Smooth muscle cell (in vitro differentiated cells): ENCODE results near the gene SLC38A1. TPM values are rescaled to one million over a fixed set of nuclear protein-coding genes. Genes with fewer than 3 reads are reported as not detected.
A peak's percentile ranks its signal among the peaks of the same experiment; 100 is the strongest.

ENCODE experiments used
- DNase-seq: peaks from one replicate; lab custom pipeline; 2025; ENCODE audit not compliant: unreplicated experiment; lab: John Stamatoyannopoulos, UW
- H2AFZ ChIP-seq: fragments of 200-600 bp; sonication (generic); 2 replicates; pipeline ENCODE4 v1.6.0; 2016; ENCODE audit warnings: antibody characterized with exemption, low read depth, mild to moderate bottlenecking
- H3F3A ChIP-seq: fragments of 200-600 bp; sonication (generic); 2 replicates; pipeline ENCODE4 v1.6.0; 2017; ENCODE audit warnings: antibody characterized with exemption, low read depth
- H3K27ac ChIP-seq: fragments of 200-600 bp; sonication (generic); 2 replicates; pipeline ENCODE4 v1.5.1; 2016; ENCODE audit warnings: low read depth, mild to moderate bottlenecking
- H3K27me3 ChIP-seq: fragments of 200-600 bp; sonication (generic); 2 replicates; pipeline ENCODE4 v1.6.1; 2016; ENCODE audit warnings: low read depth, mild to moderate bottlenecking
- H3K36me3 ChIP-seq: fragments of 200-600 bp; sonication (generic); 2 replicates; pipeline ENCODE4 v1.5.1; 2016; ENCODE audit warnings: low read depth
- H3K4me1 ChIP-seq: fragments of 200-600 bp; sonication (generic); 2 replicates; pipeline ENCODE4 v1.5.1; 2016; ENCODE audit warnings: low read depth
- H3K4me2 ChIP-seq: fragments of 200-600 bp; sonication (generic); 2 replicates; pipeline ENCODE4 v1.6.0; 2016; ENCODE audit warnings: mild to moderate bottlenecking
- H3K4me3 ChIP-seq: fragments of 200-600 bp; sonication (generic); 2 replicates; pipeline ENCODE4 v1.5.1; 2016; ENCODE audit warnings: mild to moderate bottlenecking
- H3K79me2 ChIP-seq: fragments of 200-600 bp; sonication (generic); 2 replicates; pipeline ENCODE4 v1.6.0; 2016; ENCODE audit warnings: low read depth, mild to moderate bottlenecking
- H3K9ac ChIP-seq: fragments of 200-600 bp; sonication (generic); 2 replicates; pipeline ENCODE4 v1.6.0; 2016; ENCODE audit warnings: low read depth
- H3K9me3 ChIP-seq: fragments of 200-600 bp; sonication (generic); replicated peaks from 2 replicates; pipeline ENCODE4 v1.5.1; 2016; ENCODE audit warnings: low read depth
- H4K20me1 ChIP-seq: fragments of 200-600 bp; sonication (generic); 2 replicates; pipeline ENCODE4 v1.6.0; 2016; ENCODE audit warnings: low read depth
- CTCF ChIP-seq: fragments of 200-600 bp; sonication (generic); IDR thresholded peaks from 2 replicates; pipeline ENCODE4 v1.5.1; 2017; ENCODE audit warnings: borderline replicate concordance, mild to moderate bottlenecking, antibody characterized with exemption; ENCODE audit not compliant: insufficient read depth, poor library complexity, severe bottlenecking
- WGBS: methylation state at CpG from one replicate; pipeline ENCODE4 v1.1.7; 2016; ENCODE audit warnings: low lambda C conversion rate; 5-methylcytosine and 5-hydroxymethylcytosine counted together
- polyA plus RNA-seq: library from polyadenylated mRNA; unstranded; fragments of >200 nt; fragmentation: Nextera tagmentation; extraction: Ambion mirVana; gene quantifications from 2 replicates; pipeline ENCODE4 v1.2.1, GENCODE V29; 2016
- total RNA-seq: library from RNA; depleted of rRNA; stranded (reverse); fragments of >200 nt; gene quantifications from 2 replicates; pipeline ENCODE4 v1.2.3, GENCODE V29; 2014

SLC38A1 gene
- total and polyA plus RNA-seq, 2 experiments from 2014 or later, result 23.5 to 85.8 TPM

- no peak overlapping the region for H3K9ac ChIP-seq
- H3K4me3 ChIP-seq, result no peak overlapping the region
- no peaks in the 10 kb centered on the region for H3K79me2 ChIP-seq
- H3F3A ChIP-seq, result no peaks in the 10 kb centered on the region
- H3K27me3 ChIP-seq, result no peaks in the 10 kb centered on the region
- TF ChIP-seq CTCF, result peak; percentile 44
- H4K20me1 ChIP-seq, result no peaks in the 10 kb centered on the region
- WGBS, result 87% methylated on average over 5 of the region's 5 CpGs
- H3K4me1 ChIP-seq, result no peaks in the 10 kb centered on the region
- no peaks in the 10 kb centered on the region for H3K9me3 ChIP-seq
- no peak overlapping the region for H2AFZ ChIP-seq
- no peak for DNase-seq
- no peaks in the 10 kb centered on the region for H3K36me3 ChIP-seq
- no peak overlapping the region for H3K27ac ChIP-seq
- no peak overlapping the region for H3K4me2 ChIP-seq
Measured at GRCh38 chr12:46303039-46303666, 34.3 kb upstream of the SLC38A1 start.

- no peak overlapping the region for H3K4me2 ChIP-seq
- H3K79me2 ChIP-seq, result no peaks in the 10 kb centered on the region
- H3K27me3 ChIP-seq, result no peaks in the 10 kb centered on the region
- H3K36me3 ChIP-seq, result no peaks in the 10 kb centered on the region
- 81% methylated on average over 3 of the region's 3 CpGs for WGBS
- no peak overlapping the region for H3K9ac ChIP-seq
- no peak overlapping the region for H3K27ac ChIP-seq
- no peaks in the 10 kb centered on the region for H3K9me3 ChIP-seq
- H3K4me1 ChIP-seq, result no peaks in the 10 kb centered on the region
- H3K4me3 ChIP-seq, result no peak overlapping the region
- H3F3A ChIP-seq, result no peaks in the 10 kb centered on the region
- TF ChIP-seq CTCF, result no peak
- no peak overlapping the region for H2AFZ ChIP-seq
- no peaks in the 10 kb centered on the region for H4K20me1 ChIP-seq
- no peak for DNase-seq
Measured at GRCh38 chr12:46300910-46301309, 32.1 kb upstream of the SLC38A1 start.

GRCh38 chr12:46299851-46300250 lies 31.0 kb upstream of the SLC38A1 start:
- Histone ChIP-seq H3K4me3 (no peak overlapping the region), H3K27ac (no peak overlapping the region), H3K9me3 (no peaks in the 10 kb centered on the region), H3K79me2 (no peaks in the 10 kb centered on the region), H3K9ac (no peak overlapping the region), H4K20me1 (no peaks in the 10 kb centered on the region), H3K4me2 (no peak overlapping the region), H3K36me3 (no peaks in the 10 kb centered on the region), H3K27me3 (no peaks in the 10 kb centered on the region), H3F3A (no peaks in the 10 kb centered on the region), H3K4me1 (no peaks in the 10 kb centered on the region), H2AFZ (no peak overlapping the region)
- TF ChIP-seq CTCF, result no peak
- no peak for DNase-seq

- Histone ChIP-seq H3K4me3 (no peak overlapping the region), H3K36me3 (no peaks in the 10 kb centered on the region), H3K27ac (no peak overlapping the region), H3K9ac (no peak overlapping the region), H4K20me1 (no peaks in the 10 kb centered on the region), H3K4me1 (no peaks in the 10 kb centered on the region), H3F3A (no peaks in the 10 kb centered on the region), H3K4me2 (no peak overlapping the region), H2AFZ (no peak overlapping the region), H3K79me2 (no peaks in the 10 kb centered on the region), H3K27me3 (no peaks in the 10 kb centered on the region), H3K9me3 (no peaks in the 10 kb centered on the region)
- no peak for DNase-seq
- TF ChIP-seq CTCF, result no peak
- WGBS, result 88% methylated on average over 2 of the region's 2 CpGs
Measured at GRCh38 chr12:46298261-46298660, 29.4 kb upstream of the SLC38A1 start.
